Choroid plexus epithelial cell (primary cell): ENCODE data around the gene PIK3R1.
A peak's percentile ranks its signal among the peaks of the same experiment; 100 is the strongest.

Source experiments
- DNase-seq: peaks from one replicate; pipeline ENCODE4 v3.0.0-alpha.2; 2010; ENCODE audit warnings: low read depth
- H3K4me3 ChIP-seq: 2 replicates; pipeline ENCODE4 v1.5.1; 2011; ENCODE audit warnings: low read depth, mild to moderate bottlenecking, control low read depth, low read length, moderate library complexity
- TF ChIP-seq, protein P1 (sequence below): conservative IDR thresholded peaks from 2 replicates; pipeline ENCODE4 v1.5.1; 2011; ENCODE audit warnings: low read depth, mild to moderate bottlenecking, control low read depth, inconsistent platforms, low read length, moderate library complexity

Gene PIK3R1

DNA sequence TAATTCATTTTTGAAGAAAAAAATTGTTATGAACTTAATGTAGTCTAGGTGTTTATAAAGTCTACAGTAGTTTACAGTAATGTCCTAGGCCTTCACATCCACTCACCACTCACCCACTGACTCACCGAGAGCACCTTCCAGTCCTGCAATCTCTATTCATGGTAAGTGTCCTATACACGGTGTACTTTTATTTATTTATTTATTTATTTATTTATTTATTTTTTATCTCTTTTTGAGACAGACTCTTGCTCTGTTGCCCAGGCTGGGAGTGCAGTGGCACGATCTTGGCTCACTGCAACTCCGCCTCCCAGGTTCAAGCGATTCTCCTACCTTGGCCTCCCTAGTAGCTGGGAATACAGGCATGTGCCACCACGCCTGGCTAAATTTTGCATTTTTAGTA is 39.3 kb upstream of the PIK3R1 start:
- DNase-seq: no peak
- TF ChIP-seq, protein P1, sequence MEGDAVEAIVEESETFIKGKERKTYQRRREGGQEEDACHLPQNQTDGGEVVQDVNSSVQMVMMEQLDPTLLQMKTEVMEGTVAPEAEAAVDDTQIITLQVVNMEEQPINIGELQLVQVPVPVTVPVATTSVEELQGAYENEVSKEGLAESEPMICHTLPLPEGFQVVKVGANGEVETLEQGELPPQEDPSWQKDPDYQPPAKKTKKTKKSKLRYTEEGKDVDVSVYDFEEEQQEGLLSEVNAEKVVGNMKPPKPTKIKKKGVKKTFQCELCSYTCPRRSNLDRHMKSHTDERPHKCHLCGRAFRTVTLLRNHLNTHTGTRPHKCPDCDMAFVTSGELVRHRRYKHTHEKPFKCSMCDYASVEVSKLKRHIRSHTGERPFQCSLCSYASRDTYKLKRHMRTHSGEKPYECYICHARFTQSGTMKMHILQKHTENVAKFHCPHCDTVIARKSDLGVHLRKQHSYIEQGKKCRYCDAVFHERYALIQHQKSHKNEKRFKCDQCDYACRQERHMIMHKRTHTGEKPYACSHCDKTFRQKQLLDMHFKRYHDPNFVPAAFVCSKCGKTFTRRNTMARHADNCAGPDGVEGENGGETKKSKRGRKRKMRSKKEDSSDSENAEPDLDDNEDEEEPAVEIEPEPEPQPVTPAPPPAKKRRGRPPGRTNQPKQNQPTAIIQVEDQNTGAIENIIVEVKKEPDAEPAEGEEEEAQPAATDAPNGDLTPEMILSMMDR: no peak
- H3K4me3 ChIP-seq: no peak overlapping the region

DNA sequence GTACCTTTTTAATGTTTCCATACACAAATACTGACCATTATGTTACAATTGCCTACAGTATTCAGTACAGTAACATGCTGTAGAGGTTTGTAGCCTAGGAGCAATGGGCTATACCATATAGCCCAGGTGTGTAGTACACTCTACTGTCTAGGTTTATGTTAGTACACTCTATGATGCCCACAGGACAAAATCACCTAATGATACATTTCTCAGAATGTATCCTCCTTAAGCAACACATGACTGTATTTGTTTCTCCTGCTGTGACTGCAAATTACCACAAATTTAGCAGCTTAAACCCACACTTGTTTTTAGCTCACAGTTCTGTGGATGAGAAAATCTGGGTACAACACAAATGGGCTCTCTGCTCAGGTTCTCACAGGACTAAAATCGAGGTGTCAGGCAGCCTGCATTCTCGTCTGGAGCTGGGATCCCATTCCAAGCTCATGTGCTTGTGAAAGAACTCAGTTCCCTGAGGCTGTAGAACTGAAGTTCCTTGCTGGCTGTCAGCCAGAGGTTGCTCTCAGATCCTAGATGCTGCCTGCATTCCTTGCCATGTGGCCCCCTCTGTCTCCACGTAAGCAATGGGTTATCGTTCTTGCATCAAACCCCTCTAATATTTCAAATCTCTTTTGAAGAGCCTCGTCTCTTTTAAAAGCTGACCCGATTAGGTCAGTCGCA is 38.6 kb upstream of the PIK3R1 start:
- TF ChIP-seq, protein P1: no peak
- no peak for DNase-seq
- H3K4me3 ChIP-seq: no peak overlapping the region

DNA sequence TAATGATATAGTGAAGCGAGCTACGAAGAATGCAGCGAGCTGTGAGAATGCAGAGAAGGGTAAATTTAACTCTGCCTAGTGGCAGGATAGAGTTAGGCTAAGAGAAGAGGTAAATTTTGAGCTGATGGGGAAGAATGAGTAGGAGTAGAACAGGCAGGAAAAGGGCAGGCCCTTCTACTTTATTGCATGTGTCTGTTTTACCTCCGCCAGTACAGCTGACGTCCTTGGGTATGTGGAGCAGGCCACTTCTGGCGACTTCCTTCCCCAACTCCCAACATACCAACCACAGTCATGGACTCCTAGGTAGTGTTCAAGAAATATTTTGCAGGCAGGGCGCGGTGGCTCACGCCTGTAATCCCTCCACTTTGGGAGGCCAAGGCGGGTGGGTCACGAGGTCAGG is 37.9 kb upstream of the PIK3R1 start:
- no peak for DNase-seq
- TF ChIP-seq, protein P1: no peak
- no peak overlapping the region for H3K4me3 ChIP-seq

DNA sequence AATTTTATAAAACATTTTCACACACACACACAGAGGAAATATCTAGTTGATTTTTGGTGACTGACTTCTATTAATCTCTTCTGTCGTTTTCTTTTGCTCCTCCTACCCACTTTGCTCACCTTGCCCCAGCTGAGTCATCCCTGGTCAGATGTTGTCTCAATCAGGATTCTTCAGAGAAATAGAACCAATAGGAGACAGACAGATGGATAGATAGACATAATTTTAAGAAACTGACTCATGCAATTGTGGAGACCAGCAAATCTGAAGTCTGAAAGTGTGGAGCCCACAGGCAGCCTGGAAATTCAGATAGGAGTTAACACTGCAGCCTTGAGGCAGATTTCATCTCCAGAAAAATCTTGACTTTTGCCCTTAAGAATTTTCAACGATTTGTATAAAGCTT is 37.0 kb upstream of the PIK3R1 start:
- peak; percentile 56 for DNase-seq
- TF ChIP-seq, protein P1: no peak
- no peak overlapping the region for H3K4me3 ChIP-seq

- DNase-seq: no peak
- TF ChIP-seq, protein P1: no peak
These were observed 35.2 kb upstream of the PIK3R1 start for GRCh38 chr5:68180121-68181038.

DNA sequence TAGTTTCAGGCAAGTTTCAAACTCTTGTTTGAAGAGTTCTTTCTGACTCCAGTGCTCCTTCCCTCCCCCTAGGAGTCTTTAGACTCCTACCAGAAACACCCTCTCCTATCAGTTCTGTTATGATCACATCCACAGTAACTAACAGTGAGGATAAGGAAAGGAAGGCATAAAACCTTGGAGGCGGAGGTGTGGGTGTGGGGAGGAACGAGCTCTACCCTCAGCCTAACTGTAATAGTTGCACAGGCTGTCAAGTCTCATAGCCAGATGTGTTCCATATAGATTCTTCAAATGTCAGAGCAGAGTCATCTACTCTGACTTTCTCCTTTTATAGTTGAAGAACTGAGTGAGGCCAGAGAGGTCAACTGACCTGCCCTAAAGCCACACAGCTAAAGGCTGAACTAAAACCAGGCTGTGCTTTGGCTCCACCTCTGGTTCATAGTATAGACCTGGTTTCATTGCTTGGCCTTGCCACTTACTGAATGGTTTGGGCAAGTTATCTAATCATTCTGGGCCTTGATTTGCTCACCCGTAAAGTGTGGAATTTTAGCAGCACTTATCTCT is 34.4 kb upstream of the PIK3R1 start:
- no peak overlapping the region for H3K4me3 ChIP-seq
- DNase-seq: no peak
- TF ChIP-seq, protein P1: no peak

More at GRCh38 chr5:68180121-68181038, 35.2 kb upstream of the PIK3R1 start:
- no peak overlapping the region for H3K4me3 ChIP-seq
